BLaER1 (cell line): ENCODE results near the gene LDAF1.

Experiments used
- H3K27ac ChIP-seq: shearing (Covaris generic); formaldehyde crosslinking; 2 replicates; pipeline ENCODE4 v1.8.1; 2022
- H3K27me3 ChIP-seq: shearing (Covaris generic); formaldehyde crosslinking; 2 replicates; pipeline ENCODE4 v1.8.1; 2022
- H3K36me3 ChIP-seq: shearing (Covaris generic); formaldehyde crosslinking; 2 replicates; pipeline ENCODE4 v1.8.1; 2022
- H3K4me1 ChIP-seq: shearing (Covaris generic); formaldehyde crosslinking; 2 replicates; pipeline ENCODE4 v1.8.1; 2022
- H3K4me2 ChIP-seq: shearing (Covaris generic); formaldehyde crosslinking; 2 replicates; pipeline ENCODE4 v1.8.1; 2022
- H3K4me3 ChIP-seq: shearing (Covaris generic); formaldehyde crosslinking; 2 replicates; pipeline ENCODE4 v1.8.1; 2022
- H3K9ac ChIP-seq: shearing (Covaris generic); formaldehyde crosslinking; 2 replicates; pipeline ENCODE4 v1.8.1; 2022
- H3K9me3 ChIP-seq: shearing (Covaris generic); formaldehyde crosslinking; 2 replicates; pipeline ENCODE4 v1.8.1; 2022
- H4K20me1 ChIP-seq: shearing (Covaris generic); formaldehyde crosslinking; 2 replicates; pipeline ENCODE4 v1.8.1; 2022
- Cebpa-rat ChIP-seq: shearing (Covaris generic); IDR thresholded peaks from 2 replicates; pipeline ENCODE4 v1.8.1; 2022

Gene LDAF1

GRCh38 chr16:21227866-21228265 is 69.4 kb downstream of the LDAF1 start:
- no peaks in the 10 kb centered on the region for H3K9me3 ChIP-seq
- H4K20me1 ChIP-seq = no peaks in the 10 kb centered on the region
- H3K27me3 ChIP-seq = no peaks in the 10 kb centered on the region
- H3K36me3 ChIP-seq = no peaks in the 10 kb centered on the region
- H3K27ac ChIP-seq = no peak overlapping the region
- no peak overlapping the region for H3K9ac ChIP-seq
- TF ChIP-seq Cebpa-rat = no peak
- no peak overlapping the region for H3K4me3 ChIP-seq
- peaks cover 2% of the 10 kb centered on the region; the same call in 1 of the 2 replicates for H3K4me1 ChIP-seq
- H3K4me2 ChIP-seq = no peak overlapping the region

GRCh38 chr16:21228361-21228872 is 69.9 kb downstream of the LDAF1 start:
- no peaks in the 10 kb centered on the region for H3K36me3 ChIP-seq
- no peak overlapping the region for H3K9ac ChIP-seq
- no peaks in the 10 kb centered on the region for H3K4me1 ChIP-seq
- H3K9me3 ChIP-seq = no peaks in the 10 kb centered on the region
- no peak overlapping the region for H3K4me2 ChIP-seq
- H3K27ac ChIP-seq = no peak overlapping the region
- no peaks in the 10 kb centered on the region for H4K20me1 ChIP-seq
- H3K4me3 ChIP-seq = no peak overlapping the region
- TF ChIP-seq Cebpa-rat = no peak
- no peaks in the 10 kb centered on the region for H3K27me3 ChIP-seq
